22Rv1 (cell line): ENCODE measurements around the gene SDC4.

ENCODE experiments used
- CTCF ChIP-seq: fragments of 450-650 bp; IDR thresholded peaks from 2 replicates; pipeline ENCODE4 v1.5.1; 2017; ENCODE audit warnings: mild to moderate bottlenecking
- ZFX ChIP-seq: fragments of 450-650 bp; IDR thresholded peaks from 2 replicates; pipeline ENCODE4 v1.6.1; 2017; ENCODE audit warnings: antibody characterized with exemption, borderline replicate concordance

GRCh38 chr20:45354423-45355208, 6.4 kb upstream of the SDC4 start:
- TF ChIP-seq CTCF (no peak), ZFX (no peak)
